A549 (cell line): Measurements from ENCODE around the gene AURKA.

Experiments
- CTCF ChIP-seq: fragments of >200 bp; sonication (Bioruptor Twin); formaldehyde crosslinking; IDR thresholded peaks from 3 replicates; pipeline ENCODE4 v1.5.1; 2016
- PBX3 ChIP-seq: IDR thresholded peaks from 2 replicates; pipeline ENCODE4 v1.6.1; 2012

- TF ChIP-seq CTCF (no peak), PBX3 (no peak)
Measured at GRCh38 chr20:56380375-56380774, 11.6 kb downstream of the AURKA start.
